RKO (cell line): ENCODE measurements around the gene ECE2.

Experiments used
- DNase-seq: peaks from one replicate; pipeline ENCODE4 v3.0.0-alpha.2; 2016; ENCODE audit warnings: low spot score

The ECE2 gene

GRCh38 chr3:184240384-184241140, 35.3 kb upstream of the ECE2 start:
- peak; percentile 63 for DNase-seq

- no peak for DNase-seq
Measured at GRCh38 chr3:184241141-184241446, 34.7 kb upstream of the ECE2 start.

- no peak for DNase-seq
Measured at GRCh38 chr3:184241447-184242296, 34.1 kb upstream of the ECE2 start.

GRCh38 chr3:184242297-184242685, 33.5 kb upstream of the ECE2 start:
- DNase-seq: no peak

GRCh38 chr3:184248454-184249411, 27.1 kb upstream of the ECE2 start, which contains the start of gene ALG3:
TSS of gene ALG3 (minus strand) at chr3:184248962. CDS start at chr3:184248940, 22 bp downstream.
- DNase-seq: peak; percentile 87

GRCh38 chr3:184249412-184250166, 26.2 kb upstream of the ECE2 start, which contains the start of gene EEF1AKMT4:
TSS of gene EEF1AKMT4 (plus strand) at chr3:184249672. CDS start at chr3:184249695, 23 bp downstream.
- DNase-seq: peak; percentile 99

GRCh38 chr3:184250167-184250828, 25.5 kb upstream of the ECE2 start:
- peak; percentile 94 for DNase-seq

GRCh38 chr3:184255291-184256039, 20.4 kb upstream of the ECE2 start:
- DNase-seq: peak; percentile 82

GRCh38 chr3:184257083-184257915, 18.5 kb upstream of the ECE2 start:
- DNase-seq: no peak

- DNase-seq: no peak
Measured at GRCh38 chr3:184258926-184259325, 16.9 kb upstream of the ECE2 start.

GRCh38 chr3:184259396-184259877, 16.4 kb upstream of the ECE2 start:
- DNase-seq: no peak

GRCh38 chr3:184259878-184260723, 15.7 kb upstream of the ECE2 start:
- DNase-seq: peak; percentile 45

GRCh38 chr3:184260724-184261269, 15.0 kb upstream of the ECE2 start:
- peak; percentile 37 for DNase-seq

- peak; percentile 86 for DNase-seq
Measured at GRCh38 chr3:184261270-184261853, 14.5 kb upstream of the ECE2 start, which contains the start of gene CAMK2N2. TSS of gene CAMK2N2 (minus strand) at chr3:184261553. CDS start at chr3:184261285, 268 bp downstream.

GRCh38 chr3:184261854-184262763, 13.7 kb upstream of the ECE2 start:
- peak; percentile 83 for DNase-seq

GRCh38 chr3:184262764-184263179, 13.1 kb upstream of the ECE2 start:
- DNase-seq: no peak
